Choroid plexus epithelial cell (primary cell): ENCODE results near the gene MFSD1.

ENCODE experiments used
- DNase-seq: peaks from one replicate; pipeline ENCODE4 v3.0.0-alpha.2; 2010; ENCODE audit warnings: low read depth
- H3K4me3 ChIP-seq: 2 replicates; pipeline ENCODE4 v1.5.1; 2011; ENCODE audit warnings: low read depth, mild to moderate bottlenecking, control low read depth, low read length, moderate library complexity
- CTCF ChIP-seq: conservative IDR thresholded peaks from 2 replicates; pipeline ENCODE4 v1.5.1; 2011; ENCODE audit warnings: low read depth, mild to moderate bottlenecking, control low read depth, inconsistent platforms, low read length, moderate library complexity

The MFSD1 gene

DNA sequence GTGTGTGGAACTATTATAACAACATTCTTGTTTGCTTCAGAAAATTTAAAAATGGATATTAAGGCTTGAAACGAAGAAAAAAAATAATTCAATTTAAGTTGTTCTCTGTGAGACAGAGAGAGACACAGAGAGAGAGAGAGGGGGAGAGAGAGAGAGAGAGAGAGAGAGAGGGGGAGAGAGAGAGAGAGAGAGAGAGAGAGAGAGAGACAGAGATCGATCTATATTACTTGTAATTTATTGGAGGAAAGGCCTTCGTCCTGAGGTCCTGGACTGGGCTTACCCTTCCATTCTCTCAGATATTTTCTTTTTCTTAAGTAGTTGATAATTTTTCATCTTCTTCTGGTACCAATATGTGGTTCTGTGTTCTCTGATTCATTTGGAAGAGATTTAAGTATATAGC lies 25.9 kb downstream of the MFSD1 start:
- no peak for TF ChIP-seq CTCF
- no peak overlapping the region for H3K4me3 ChIP-seq
- DNase-seq: no peak

DNA sequence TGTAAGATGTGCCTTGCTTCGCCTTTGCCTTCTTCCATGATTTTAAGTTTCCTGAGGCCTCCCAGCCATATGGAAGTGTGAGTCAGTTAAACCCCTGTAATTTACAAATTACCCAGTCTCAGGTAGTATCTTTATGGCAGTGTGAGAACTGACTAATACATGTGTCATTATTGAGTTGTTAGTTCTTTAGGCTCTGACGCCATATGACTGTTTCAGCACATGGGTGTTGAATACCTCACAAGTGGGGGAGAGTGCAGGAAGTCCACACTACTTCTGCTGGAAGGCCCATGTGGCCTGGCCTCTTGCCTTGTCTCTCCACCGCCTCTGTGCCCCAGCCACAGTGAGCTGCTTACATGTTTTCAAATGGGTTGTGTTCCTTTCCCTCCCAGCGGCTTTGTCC lies 28.5 kb downstream of the MFSD1 start:
- no peak for TF ChIP-seq CTCF
- H3K4me3 ChIP-seq: no peak overlapping the region
- DNase-seq: peak; percentile 19

- TF ChIP-seq CTCF: no peak
- DNase-seq: no peak
- no peak overlapping the region for H3K4me3 ChIP-seq
Measured at GRCh38 chr3:158831861-158832260, 30.0 kb downstream of the MFSD1 start.

- DNase-seq: no peak
- H3K4me3 ChIP-seq: no peak overlapping the region
Measured at GRCh38 chr3:158835631-158836030, 33.8 kb downstream of the MFSD1 start.

GRCh38 chr3:158836312-158836711 lies 34.5 kb downstream of the MFSD1 start:
- DNase-seq: no peak
- TF ChIP-seq CTCF: no peak
- no peak overlapping the region for H3K4me3 ChIP-seq

More at GRCh38 chr3:158835631-158836030, 33.8 kb downstream of the MFSD1 start:
- no peak for TF ChIP-seq CTCF

DNA sequence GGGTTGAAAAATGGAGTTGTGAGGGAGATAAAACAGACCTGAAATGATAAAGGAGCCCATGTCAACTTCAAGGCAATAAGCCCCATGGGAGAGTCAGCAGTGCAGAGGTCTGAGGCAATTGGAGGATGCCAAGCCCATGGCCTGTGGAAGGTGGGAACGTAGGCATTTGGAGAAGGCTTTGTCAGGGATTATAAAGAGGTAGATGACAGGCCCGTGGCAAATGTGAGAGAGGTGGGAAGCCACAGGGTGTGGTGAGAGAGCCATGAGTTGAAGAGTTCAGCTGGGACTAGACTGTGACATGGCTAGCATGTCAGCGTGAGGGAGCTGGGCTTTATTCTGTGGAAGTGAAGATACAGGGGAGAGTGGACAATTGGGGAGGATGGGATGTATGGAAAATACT lies 35.4 kb downstream of the MFSD1 start:
- no peak for DNase-seq
- no peak overlapping the region for H3K4me3 ChIP-seq
- TF ChIP-seq CTCF: no peak

- TF ChIP-seq CTCF: no peak
- DNase-seq: no peak
- no peak overlapping the region for H3K4me3 ChIP-seq
Measured at GRCh38 chr3:158839966-158840365, 38.1 kb downstream of the MFSD1 start.
